HT-29 (cell line): ENCODE results near the gene ZNF175. TPM values are rescaled to one million over a fixed set of nuclear protein-coding genes. Genes with fewer than 3 reads are reported as not detected.
"Not testable (repeated sequence)": the region's sequence is repeated elsewhere in the genome, so short reads cannot be mapped to it uniquely, and the experiment has no call there.

ENCODE experiments used
- DNase-seq: peaks from one replicate; pipeline ENCODE4 v3.0.0-alpha.2; 2015; ENCODE audit warnings: low spot score
- total RNA-seq: library from RNA; depleted of rRNA; stranded (reverse); fragments of >200 nt; shearing (Covaris generic); gene quantifications from 2 replicates; pipeline ENCODE4 v1.2.3, GENCODE V29; 2014; rRNA removed

The ZNF175 gene
- total RNA-seq, 1 experiment from 2014 or later: 1.1 TPM

- DNase-seq: no peak
Measured at GRCh38 chr19:51628153-51628939, 57.3 kb downstream of the ZNF175 start.

DNA sequence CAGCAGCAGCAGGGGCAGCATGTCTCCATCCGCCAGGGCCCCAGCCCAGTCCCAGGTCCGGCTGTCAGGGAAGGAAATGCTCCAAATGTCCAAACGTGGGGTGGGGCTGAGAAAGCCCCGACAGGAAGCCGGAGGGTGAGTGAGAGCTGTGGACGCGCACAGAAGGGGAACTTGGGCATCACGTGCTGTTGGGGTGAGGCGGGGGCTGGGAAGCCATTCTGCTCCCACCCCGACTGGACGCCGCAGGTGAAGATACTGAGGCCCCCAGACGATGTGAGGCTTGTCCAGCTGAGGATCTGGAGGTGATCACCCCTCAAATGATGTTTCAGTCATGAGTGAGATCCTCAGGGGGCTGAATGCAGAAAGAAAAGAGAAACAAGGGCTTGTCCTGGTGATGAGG lies 59.2 kb downstream of the ZNF175 start, which contains the start of gene SIGLEC5:
SIGLEC5 (minus strand) TSS at position 87 of the 400 bp plus-strand sequence; CDS start at position 21, 66 bp downstream.
- DNase-seq: not testable (repeated sequence)

DNA sequence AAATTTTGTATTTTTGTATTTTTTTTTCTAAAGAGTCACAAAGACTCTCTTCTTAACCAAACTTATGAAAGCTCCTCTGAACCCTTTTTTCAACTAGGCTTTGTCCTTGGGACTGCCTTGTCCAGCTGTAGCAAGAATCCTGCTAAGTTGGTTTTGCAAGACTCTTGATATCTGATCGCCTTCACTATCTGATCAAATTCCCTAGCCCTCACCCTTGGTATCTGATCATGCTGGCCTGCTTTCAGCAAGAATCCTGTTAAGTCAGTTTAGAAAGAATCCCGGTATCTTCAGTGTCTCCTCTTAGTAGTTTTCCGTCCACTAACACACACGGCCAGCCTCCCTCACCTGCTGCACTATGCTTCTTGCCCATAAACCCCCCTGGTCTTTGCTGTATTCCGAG lies 61.0 kb downstream of the ZNF175 start:
- no peak for DNase-seq

- DNase-seq: peak; percentile 58
Measured at GRCh38 chr19:51637362-51637978, 66.4 kb downstream of the ZNF175 start.

GRCh38 chr19:51639916-51640315 lies 68.8 kb downstream of the ZNF175 start:
- no peak for DNase-seq

DNA sequence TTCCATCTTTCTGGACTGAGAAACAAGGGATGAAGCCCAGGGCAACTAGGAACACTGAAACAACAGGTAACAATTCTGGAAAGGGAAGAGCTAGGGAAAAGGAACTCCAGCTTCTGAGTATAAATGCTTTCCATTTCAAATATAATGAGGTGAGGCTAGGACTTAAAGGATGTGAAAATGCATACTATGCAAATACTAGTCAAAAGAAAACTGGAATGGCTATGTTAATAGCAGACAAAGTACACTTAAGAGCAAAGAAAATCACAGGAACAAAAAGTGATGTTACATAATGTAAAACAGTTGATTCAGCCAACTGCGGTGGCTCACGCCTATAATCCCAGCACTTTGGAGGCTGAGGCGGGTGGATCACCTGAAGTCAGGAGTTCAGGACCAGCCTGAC lies 69.3 kb downstream of the ZNF175 start:
- DNase-seq: no peak

GRCh38 chr19:51641648-51642047 lies 70.6 kb downstream of the ZNF175 start:
- no peak for DNase-seq

Other genes with a start within 250 kb of the ZNF175 start
- gene VSIG10L, start 229.1 kb upstream of the ZNF175 start, total RNA-seq: 35.1 and 42.6 TPM in 2 replicates
- gene ETFB, start 204.9 kb upstream of the ZNF175 start, total RNA-seq: 375 and 384 TPM in 2 replicates
- 0.81 and 1.8 TPM in 2 replicates for gene CLDND2, start 202.3 kb upstream of the ZNF175 start, total RNA-seq
- gene NKG7, start 198.6 kb upstream of the ZNF175 start, total RNA-seq: not detected in 2 replicates
- not detected in 2 replicates for gene LIM2, start 183.3 kb upstream of the ZNF175 start, total RNA-seq
- gene C19orf84, start 180.7 kb upstream of the ZNF175 start, total RNA-seq: not detected in 2 replicates
- gene SIGLEC10, start 153.6 kb upstream of the ZNF175 start, total RNA-seq: not detected in 2 replicates
- gene SIGLEC8, start 112.8 kb upstream of the ZNF175 start, total RNA-seq: not detected in 2 replicates
- gene CEACAM18, start 92.7 kb upstream of the ZNF175 start, total RNA-seq: not detected in 2 replicates
- gene SIGLEC12, start 69.5 kb upstream of the ZNF175 start, total RNA-seq: not detected in 2 replicates
- gene SIGLEC6, start 39.6 kb upstream of the ZNF175 start, total RNA-seq: not detected in 2 replicates
- gene SIGLEC5, start 59.1 kb downstream of the ZNF175 start, total RNA-seq: not detected in 2 replicates
- not detected in 2 replicates for gene SIGLEC14, start 75.5 kb downstream of the ZNF175 start, total RNA-seq
- 13.6 and 17.8 TPM in 2 replicates for gene SPACA6, start 122.0 kb downstream of the ZNF175 start, total RNA-seq
- 0.05 TPM in 1 of 2 replicates, not detected in the other for gene HAS1, start 152.7 kb downstream of the ZNF175 start, total RNA-seq
- gene FPR1, start 180.6 kb downstream of the ZNF175 start, total RNA-seq: not detected in 2 replicates
- gene FPR2, start 189.9 kb downstream of the ZNF175 start, total RNA-seq: not detected in 2 replicates
- not detected in 2 replicates for gene FPR3, start 223.9 kb downstream of the ZNF175 start, total RNA-seq